NCI-H1436 (cell line): ENCODE measurements around the gene TEX29.

Source experiments
- DNase-seq: peaks from one replicate; lab custom pipeline; 2025; lab: John Stamatoyannopoulos, UW

The TEX29 gene

DNA sequence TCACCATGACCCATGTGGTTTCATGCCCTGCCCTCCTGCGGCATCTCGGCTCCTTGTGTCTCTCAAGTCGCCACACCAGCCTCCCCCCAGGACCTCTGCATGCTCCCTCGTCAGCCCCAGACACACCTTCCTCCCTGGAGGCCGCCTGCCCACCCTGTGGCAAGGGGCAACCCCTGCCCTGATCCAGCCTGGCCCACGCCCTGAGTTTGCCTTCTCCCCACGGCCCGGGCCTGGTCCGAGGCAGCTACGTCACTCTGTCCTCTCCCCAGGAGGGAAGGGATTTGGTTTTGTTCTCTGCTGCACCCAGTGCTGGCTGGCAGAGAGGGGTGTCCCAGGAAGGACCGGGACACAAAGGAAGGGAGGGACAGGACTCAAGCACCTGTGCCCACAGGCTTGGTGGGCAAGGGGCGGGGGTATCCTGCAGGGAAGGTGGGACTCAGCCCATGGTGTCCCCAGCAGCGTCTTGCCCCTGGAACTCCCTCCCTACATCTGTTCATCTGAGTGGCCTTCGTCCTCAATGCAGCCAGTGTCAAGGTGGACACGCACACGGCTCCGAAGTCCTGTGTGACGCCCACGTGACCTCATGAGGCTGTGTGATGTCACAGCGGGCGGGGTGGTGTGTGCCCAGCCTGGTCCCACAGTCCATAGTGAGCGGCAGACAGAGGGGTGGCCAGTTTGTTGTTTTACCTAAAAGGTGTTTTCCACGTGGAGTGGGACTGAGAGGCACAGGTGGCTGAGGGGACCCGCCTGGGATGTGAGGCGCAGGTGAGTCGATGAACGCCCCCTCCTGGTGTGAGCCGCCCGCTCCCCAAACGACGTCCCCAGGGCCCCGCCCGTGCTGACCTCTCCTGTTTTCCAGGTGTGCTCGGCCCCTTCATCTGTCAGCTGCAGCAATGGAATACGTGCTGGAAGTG lies at the start of gene TEX29:
TEX29 (plus strand) TSS at position 645 of the 914 bp plus-strand sequence; CDS start at position 894, 249 bp downstream.
- no peak for DNase-seq

- no peak for DNase-seq
These were observed 49.4 kb upstream of the TEX29 start for GRCh38 chr13:111270765-111271698.

- no peak for DNase-seq
These were observed 48.3 kb upstream of the TEX29 start for GRCh38 chr13:111272117-111272516.

DNA sequence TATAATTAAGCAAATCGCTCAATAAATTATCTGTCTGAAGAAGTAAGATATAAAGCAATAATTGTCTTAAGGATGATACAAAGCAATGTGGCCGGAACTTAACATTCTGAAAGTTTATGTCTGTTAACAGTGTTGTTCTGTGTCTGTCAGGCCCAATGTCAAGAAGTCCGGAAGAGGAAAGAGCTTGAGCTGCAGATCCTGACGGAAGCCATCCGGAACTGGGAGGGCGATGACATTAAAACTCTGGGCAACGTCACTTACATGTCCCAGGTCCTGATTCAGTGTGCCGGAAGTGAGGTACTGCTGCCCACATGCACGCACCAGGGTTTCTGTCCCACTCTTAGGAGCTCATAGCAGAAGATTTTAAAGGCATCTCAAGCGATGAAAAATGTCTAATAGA lies 45.1 kb upstream of the TEX29 start:
- DNase-seq, result no peak

DNA sequence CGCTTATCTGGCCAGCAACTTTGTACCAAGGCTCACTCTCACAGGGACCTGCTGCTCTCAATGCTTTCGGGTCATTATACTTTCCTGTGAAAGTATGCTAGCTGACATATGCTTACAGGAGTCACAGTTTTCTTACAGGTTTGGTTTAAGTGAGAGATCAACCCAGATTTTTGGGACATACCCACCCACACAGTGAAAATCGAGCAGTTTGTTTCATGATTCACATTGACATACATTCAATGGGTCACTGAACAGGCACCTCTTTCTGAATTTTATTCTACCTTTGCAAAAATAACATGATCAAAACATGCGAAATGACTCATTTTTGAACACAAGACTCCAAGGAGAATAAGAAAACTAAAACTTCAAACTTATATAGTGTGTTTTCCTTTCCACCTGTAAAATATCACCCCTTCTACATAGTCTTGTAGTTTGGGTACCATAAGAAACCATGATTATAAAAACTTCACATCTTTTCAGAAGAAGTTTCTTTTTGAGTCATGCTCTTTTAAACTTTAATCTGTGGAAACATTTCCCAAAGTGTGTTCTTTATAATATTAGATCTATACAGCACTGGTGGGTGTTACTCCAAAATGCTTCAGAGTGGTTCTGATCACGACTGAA lies 44.3 kb upstream of the TEX29 start:
- no peak for DNase-seq

DNA sequence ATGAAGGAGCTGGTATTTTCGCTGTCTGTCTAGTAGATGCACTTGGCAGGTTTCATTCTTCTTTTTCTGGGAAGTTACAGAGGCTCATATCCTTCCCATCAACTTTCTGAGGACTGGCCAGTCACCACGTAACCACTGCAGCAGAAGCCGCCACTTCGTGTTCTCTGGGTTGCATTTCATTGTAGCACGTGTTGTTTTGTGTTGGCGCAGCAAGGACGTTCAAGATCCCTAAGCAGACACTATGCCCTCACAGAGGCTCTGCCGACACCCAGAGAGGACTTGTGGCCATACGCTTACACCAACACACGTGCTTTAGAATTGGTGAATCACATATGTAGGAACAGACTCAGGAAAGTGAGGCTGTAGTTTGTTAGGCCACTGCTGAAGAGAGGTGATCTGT lies 42.2 kb upstream of the TEX29 start:
- DNase-seq, result no peak

DNA sequence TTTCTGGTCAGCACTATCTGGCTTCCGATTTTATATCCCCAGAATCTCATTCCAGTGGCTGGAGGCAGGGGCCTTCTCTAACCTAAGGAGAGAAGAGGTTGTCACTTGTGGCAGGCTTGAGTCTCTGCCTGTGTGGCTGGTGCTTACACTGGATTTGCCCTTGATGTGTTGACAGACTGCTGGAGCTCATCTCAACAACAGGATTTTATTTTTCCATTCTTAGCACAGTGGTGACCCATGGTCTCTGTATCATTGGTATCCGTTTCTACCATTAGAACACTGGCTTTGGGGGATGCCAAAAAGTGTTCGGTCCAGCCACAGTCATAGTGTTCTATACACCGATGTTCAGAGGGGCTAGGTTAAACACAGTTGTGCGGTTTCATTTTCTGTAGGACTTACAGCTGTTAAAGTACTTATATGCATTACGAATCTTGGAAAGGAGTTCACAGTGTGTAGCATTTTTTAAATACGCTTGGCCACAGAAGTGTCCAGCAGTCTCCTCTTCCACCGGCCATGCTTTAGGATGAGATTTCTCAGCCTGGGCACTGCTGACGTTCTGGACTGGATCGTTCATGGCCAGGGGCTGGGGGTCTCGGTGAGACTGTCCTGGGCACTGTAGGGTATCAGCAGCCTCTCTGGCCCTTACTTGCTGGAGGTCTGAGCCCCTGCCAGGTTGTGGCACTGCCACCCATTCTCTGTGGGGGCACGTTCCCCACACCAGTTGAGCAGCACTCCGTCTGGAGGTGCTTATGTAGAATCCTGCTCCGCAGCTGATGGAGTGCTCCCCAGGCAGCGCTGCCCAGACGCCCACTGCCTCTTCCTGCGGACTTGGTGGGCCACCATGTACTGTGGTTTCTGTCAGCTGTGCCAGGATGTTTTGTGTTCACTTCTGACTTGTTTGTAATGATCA lies 41.4 kb upstream of the TEX29 start:
- no peak for DNase-seq

GRCh38 chr13:111280226-111280625 lies 40.2 kb upstream of the TEX29 start:
- DNase-seq, result no peak

DNA sequence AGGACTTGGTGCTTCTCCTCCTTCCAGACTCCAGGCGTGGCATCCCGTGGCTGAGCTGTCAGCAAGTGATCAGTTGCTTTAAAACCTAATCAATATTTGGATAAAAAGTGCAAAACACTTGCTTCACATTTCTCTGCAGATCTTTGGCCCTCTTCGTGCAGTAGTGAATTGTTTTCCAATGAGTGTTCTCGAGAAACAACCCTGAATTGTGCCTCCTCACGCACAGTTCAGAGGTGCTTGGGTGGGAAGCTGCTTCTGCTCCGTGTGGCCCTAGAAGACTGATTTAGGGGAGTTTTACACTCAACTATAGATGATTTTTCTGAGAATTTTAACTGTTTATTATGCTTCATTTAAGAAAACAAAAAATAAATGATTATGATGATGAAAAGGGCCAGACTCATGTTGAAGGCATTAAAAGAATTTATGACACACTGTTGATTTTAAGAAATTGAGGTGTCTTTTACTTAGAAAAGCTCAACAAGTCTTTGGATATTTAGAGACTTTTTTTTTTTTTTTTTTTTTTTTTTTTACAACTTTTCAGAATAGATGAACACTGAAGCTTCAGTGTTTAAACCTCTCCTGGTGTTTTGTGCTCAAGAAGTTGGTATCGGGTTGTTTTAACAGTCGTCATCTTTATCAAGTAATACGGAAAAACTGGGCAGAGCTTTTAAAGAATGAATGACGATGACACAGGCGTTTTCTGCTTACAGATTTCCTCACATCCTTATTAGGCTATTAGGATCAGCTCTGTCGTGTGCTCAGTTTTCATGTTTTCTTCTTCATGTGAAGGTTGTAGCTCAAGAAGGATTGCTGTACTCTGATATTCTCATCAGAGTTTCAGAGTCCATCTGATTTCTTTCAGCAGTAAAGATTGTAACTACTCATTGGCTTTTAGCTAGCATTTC lies 39.5 kb upstream of the TEX29 start:
- DNase-seq, result no peak

GRCh38 chr13:111281751-111282311 lies 38.6 kb upstream of the TEX29 start:
- DNase-seq, result peak; percentile 3

DNA sequence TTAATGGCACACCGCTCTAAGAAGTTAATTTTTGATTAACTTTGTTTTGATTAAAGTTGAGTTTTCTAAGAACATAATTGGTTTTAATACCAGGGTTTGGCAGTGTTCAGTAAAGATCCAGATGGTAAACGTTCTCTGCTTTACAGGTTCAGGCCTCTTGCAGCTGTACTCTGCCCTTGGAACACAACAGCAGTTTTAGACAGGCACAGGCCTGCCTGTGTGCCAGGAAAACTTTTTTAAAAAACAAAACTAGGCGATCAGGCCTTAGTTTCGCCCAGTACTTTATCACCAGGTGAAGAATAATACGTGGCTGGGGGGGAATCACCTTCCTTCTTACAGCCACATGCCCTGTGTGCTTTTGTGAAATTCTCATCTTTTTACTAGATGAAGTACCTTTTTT lies 38.0 kb upstream of the TEX29 start:
- DNase-seq, result peak; percentile 5

- DNase-seq, result no peak
These were observed 37.4 kb upstream of the TEX29 start for GRCh38 chr13:111282997-111283396.

DNA sequence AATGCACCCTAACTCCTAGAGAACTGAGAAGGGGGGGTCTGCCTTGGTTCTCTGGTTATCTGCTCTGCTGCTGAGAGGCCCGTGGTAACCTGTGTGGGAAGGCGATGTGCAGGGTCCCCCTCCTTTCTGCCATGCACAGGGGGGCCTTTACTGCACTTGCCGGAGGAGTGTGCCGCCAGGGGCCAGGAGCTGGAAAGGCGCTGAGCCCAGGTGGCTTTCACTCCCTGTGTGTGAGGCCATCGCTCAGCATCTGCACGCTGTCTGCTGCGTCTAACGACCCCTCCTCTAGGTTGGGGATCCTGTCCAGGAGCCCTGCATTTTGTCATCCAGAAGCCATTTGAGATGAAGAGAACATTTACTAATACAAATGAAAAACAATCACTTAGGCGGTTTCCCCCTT lies 37.0 kb upstream of the TEX29 start:
- DNase-seq, result no peak

DNA sequence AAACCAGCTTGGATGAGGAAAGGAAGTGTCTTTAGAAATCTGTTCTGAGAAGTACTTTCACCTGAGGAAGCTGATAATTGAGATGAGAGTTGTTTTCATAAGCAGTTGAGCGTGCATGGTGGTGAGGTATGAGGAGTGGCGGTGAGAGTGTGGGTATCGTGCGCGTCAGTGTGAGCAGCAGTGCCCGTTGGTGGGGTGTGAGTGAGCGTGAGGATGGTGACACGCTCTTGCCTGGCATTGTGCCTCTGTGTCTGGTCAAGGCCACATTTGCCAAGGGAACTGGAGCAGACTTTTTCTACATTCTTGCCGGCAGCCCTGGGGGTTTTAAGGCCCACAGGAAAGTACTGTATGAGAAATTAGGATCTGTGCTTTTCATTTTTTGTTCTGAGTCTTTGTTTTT lies 36.5 kb upstream of the TEX29 start:
- DNase-seq, result no peak

GRCh38 chr13:111284565-111284964 lies 35.9 kb upstream of the TEX29 start:
- DNase-seq, result no peak

DNA sequence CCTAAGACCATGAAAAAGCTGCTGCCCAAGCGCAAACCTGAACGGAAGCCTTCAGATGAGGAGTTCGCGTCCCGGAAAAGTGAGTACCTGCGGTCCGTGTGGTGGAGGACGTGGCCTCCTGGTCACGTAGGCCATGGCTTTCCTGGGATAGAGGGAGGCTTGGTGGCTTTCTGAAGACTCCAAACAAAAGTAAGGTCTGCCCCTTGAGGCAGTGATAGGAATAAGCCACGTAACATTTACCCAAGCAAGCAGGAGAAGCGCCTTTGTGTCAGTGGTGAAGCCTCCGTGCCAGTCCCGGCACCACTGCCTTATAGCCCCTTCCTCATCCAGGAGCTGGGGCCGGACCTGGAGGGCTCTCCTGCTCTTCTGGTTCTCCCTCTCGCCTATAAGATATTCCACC lies 34.3 kb upstream of the TEX29 start:
- no peak for DNase-seq

- DNase-seq, result no peak
These were observed 33.7 kb upstream of the TEX29 start for GRCh38 chr13:111286749-111287148.

GRCh38 chr13:111287201-111287600 lies 33.2 kb upstream of the TEX29 start:
- DNase-seq, result no peak

- DNase-seq, result no peak
These were observed 32.2 kb upstream of the TEX29 start for GRCh38 chr13:111288276-111288675.

- DNase-seq, result no peak
These were observed 31.2 kb upstream of the TEX29 start for GRCh38 chr13:111289251-111289650.
